ENCODE measurements around the gene ADCK2.

DNA sequence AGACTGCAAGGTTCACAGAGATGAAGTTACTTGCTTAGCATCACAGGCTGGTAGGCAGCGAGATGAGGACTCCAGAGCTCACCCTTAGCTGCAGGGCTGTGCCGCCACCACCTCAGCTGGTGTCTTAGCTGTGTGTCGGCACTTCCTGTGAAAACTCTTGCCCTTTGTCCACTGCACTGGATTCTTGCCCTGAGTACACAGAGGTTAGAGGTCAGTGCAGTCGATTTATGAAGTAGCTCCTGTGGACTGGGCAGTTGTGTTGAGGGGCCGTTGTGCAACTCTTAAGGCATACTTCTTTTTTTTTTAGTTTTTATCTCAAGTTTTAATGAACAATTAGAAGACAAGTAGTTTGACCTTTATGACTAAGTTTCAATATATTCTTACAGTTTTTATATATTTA, 34.4 kb downstream of the ADCK2 start:
- no peak for TF ChIP-seq POLR2A (IDR thresholded peaks at IDR 0.05; ENCODE audit: extremely low read depth, insufficient read length)
- TF ChIP-seq, protein P1, sequence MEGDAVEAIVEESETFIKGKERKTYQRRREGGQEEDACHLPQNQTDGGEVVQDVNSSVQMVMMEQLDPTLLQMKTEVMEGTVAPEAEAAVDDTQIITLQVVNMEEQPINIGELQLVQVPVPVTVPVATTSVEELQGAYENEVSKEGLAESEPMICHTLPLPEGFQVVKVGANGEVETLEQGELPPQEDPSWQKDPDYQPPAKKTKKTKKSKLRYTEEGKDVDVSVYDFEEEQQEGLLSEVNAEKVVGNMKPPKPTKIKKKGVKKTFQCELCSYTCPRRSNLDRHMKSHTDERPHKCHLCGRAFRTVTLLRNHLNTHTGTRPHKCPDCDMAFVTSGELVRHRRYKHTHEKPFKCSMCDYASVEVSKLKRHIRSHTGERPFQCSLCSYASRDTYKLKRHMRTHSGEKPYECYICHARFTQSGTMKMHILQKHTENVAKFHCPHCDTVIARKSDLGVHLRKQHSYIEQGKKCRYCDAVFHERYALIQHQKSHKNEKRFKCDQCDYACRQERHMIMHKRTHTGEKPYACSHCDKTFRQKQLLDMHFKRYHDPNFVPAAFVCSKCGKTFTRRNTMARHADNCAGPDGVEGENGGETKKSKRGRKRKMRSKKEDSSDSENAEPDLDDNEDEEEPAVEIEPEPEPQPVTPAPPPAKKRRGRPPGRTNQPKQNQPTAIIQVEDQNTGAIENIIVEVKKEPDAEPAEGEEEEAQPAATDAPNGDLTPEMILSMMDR (IDR thresholded peaks at IDR 0.05; ENCODE audit: low read depth, low read length): no peak
- TF ChIP-seq, protein P2, sequence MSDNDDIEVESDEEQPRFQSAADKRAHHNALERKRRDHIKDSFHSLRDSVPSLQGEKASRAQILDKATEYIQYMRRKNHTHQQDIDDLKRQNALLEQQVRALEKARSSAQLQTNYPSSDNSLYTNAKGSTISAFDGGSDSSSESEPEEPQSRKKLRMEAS (IDR thresholded peaks at IDR 0.05; ENCODE audit: low read depth, low read length): no peak
- no peak for TF ChIP-seq MYC (IDR thresholded peaks at IDR 0.05; ENCODE audit: low read depth, low read length)

Measured in NB4 (cell line).